Kidney (tissue), 14 donors: ENCODE data around the gene NLRP11. TPM values are rescaled to one million over a fixed set of nuclear protein-coding genes. Genes with fewer than 3 reads are reported as not detected.
A peak's percentile ranks its signal among the peaks of the same experiment; 100 is the strongest.

ENCODE experiments used
- DNase-seq, 5 donors: peaks; one replicate each; pipeline ENCODE4 v3.0.0-alpha.2; 2013 to 2020
- FAIRE-seq: peaks from 2 replicates; lab custom pipeline; 2012; peaks lifted over from hg19 to GRCh38; lab: Jason Lieb, UNC
- H3K27ac ChIP-seq, 2 donors: one replicate each; pipeline ENCODE4 v1.7.0; 2013; ENCODE audit warnings: low read depth in 2 of 2, low read length in 2 of 2, inconsistent platforms in 1 of 2
- H3K27me3 ChIP-seq: one replicate; pipeline ENCODE4 v1.7.1; 2013; ENCODE audit warnings: low read length, inconsistent platforms; ENCODE audit not compliant: control insufficient read depth, insufficient read depth
- H3K36me3 ChIP-seq, 3 donors: one replicate each; pipeline versions ENCODE4 v1.7.0 to v1.7.1; 2013; ENCODE audit warnings: low read length in 3 of 3, control low read depth in 1 of 3, inconsistent platforms in 1 of 3; ENCODE audit not compliant: insufficient read depth in 3 of 3, control insufficient read depth in 2 of 3
- H3K4me1 ChIP-seq, 3 donors: one replicate each; pipeline versions ENCODE4 v1.7.0 to v1.7.1; 2013; ENCODE audit warnings: low read length in 3 of 3, inconsistent platforms in 1 of 3, low read depth in 1 of 3; ENCODE audit not compliant: control insufficient read depth in 2 of 3, insufficient read depth in 2 of 3
- H3K4me3 ChIP-seq, 3 donors: one replicate each; pipeline versions ENCODE4 v1.7.0 to v1.8.1; 2013; ENCODE audit warnings: low read length in 3 of 3, control low read depth in 1 of 3, inconsistent platforms in 1 of 3
- H3K9ac ChIP-seq, 3 donors: one replicate each; pipeline versions ENCODE4 v1.7.0 to v1.7.1; 2013; ENCODE audit warnings: low read length in 3 of 3, control low read depth in 1 of 3, inconsistent platforms in 1 of 3
- H3K9me3 ChIP-seq, 3 donors: one replicate each; pipeline versions ENCODE4 v1.7.0 to v1.7.1; 2013; ENCODE audit warnings: low read length in 3 of 3, control low read depth in 1 of 3, inconsistent platforms in 1 of 3; ENCODE audit not compliant: control insufficient read depth in 2 of 3, insufficient read depth in 1 of 3
- CTCF ChIP-seq: IDR thresholded peaks from 3 replicates; pipeline ENCODE4 v1.5.1; 2012; ENCODE audit warnings: mild to moderate bottlenecking, moderate library complexity, borderline replicate concordance; ENCODE audit not compliant: insufficient read depth; ENCODE audit errors: extremely low read depth
- intact Hi-C: fragments of 100-400 bp; cut with DNase I; formaldehyde crosslinking; loops from one replicate; pipeline ENCODE4 v1.11.1; 2022
- polyA plus RNA-seq: library from polyadenylated mRNA; stranded (reverse); fragments of 350-450 nt; fragmentation: Illumina TruSeq; extraction: RNeasy Lipid Tissue Mini Kit (QIAGEN cat#74804); gene quantifications from one replicate; pipeline ENCODE4 v1.2.3, GENCODE V29; 2014; ENCODE audit warnings: low read depth, low replicate concordance; ENCODE audit not compliant: insufficient read depth
- total RNA-seq: library from RNA; stranded (reverse); fragmentation: NEBNext Ultra II Directional; extraction: Animal tissue kit (Norgen Biotek cat#: 25700); gene quantifications from one replicate; pipeline ENCODE4 v1.2.1, GENCODE V29; 2021
- donor health status: control.
- donor health status: control.
- donor health status: control.
- donor health status: control.
- donor health status: control.
- donor health status: DM: yes; HTN: yes; CAD: no.
- donor health status: Normal renal cell carcinoma (clear cell type).

Gene NLRP11
- total and polyA plus RNA-seq, 2 donors from 2014 or later, result 0.35 TPM; not detected in 1

DNA sequence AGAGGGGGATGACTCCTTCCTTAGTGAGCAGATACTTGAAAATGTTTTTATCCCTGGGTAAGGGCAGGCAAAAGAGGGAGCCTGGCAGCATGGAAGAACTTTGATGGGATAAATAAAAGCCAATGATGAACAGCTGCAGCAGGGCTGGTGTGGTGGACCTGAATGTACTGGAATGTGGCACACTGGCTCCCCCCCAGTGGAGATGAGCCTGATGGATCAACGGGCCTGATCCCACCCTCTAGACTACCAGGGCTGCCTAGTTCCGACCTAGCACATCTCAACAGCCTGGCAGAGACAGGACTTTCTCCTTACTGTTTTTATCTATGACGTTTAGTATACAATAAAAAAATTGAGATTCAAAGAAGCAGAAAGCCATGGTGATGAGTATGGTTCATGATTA is 20.5 kb downstream of the NLRP11 start:
- DNase-seq (no peak), FAIRE-seq (no peak)
- Histone ChIP-seq H3K9ac (no peak overlapping the region), H3K4me1 (peaks cover 0 to 8% (median 0%) of the 10 kb centered on the region in 3 donors), H3K27me3 (no peaks in the 10 kb centered on the region), H3K36me3 (no peaks in the 10 kb centered on the region), H3K4me3 (no peak overlapping the region), H3K27ac (no peak overlapping the region), H3K9me3 (no peaks in the 10 kb centered on the region)
- intact Hi-C loops, result no loop called here
- TF ChIP-seq CTCF, result no peak

GRCh38 chr19:55809381-55810058 is 22.3 kb downstream of the NLRP11 start:
- DNase-seq, result peak; percentile 29 to 77 (median 41)
- Histone ChIP-seq H3K9ac (no peak overlapping the region), H3K4me3 (peak overlapping the region in 2 of 3 donors; percentile 23 to 56), H3K36me3 (no peaks in the 10 kb centered on the region), H3K4me1 (peaks cover 0 to 8% (median 0%) of the 10 kb centered on the region in 3 donors), H3K27me3 (no peaks in the 10 kb centered on the region), H3K27ac (no peak overlapping the region), H3K9me3 (no peaks in the 10 kb centered on the region)
- peak; percentile 50 for TF ChIP-seq CTCF
- FAIRE-seq, result no peak
- intact Hi-C loops, result no loop called here

- H3K27me3 ChIP-seq, result no peaks in the 10 kb centered on the region
- intact Hi-C loops, result no loop called here
- H3K4me1 ChIP-seq, result no peaks in the 10 kb centered on the region
- H3K36me3 ChIP-seq, result no peaks in the 10 kb centered on the region
- no peak overlapping the region for H3K27ac ChIP-seq
- no peaks in the 10 kb centered on the region for H3K9me3 ChIP-seq
- FAIRE-seq, result no peak
- H3K9ac ChIP-seq, result no peak overlapping the region
- TF ChIP-seq CTCF, result no peak
- DNase-seq, result no peak
- H3K4me3 ChIP-seq, result no peak overlapping the region
These were observed 29.5 kb downstream of the NLRP11 start for GRCh38 chr19:55802281-55802680.
